Kidney (tissue), 14 donors: ENCODE data around the gene RPLP1. TPM values are rescaled to one million over a fixed set of nuclear protein-coding genes. Genes with fewer than 3 reads are reported as not detected.

Experiments used
- DNase-seq, 5 donors: peaks; one replicate each; pipeline ENCODE4 v3.0.0-alpha.2; 2013 to 2020
- FAIRE-seq: peaks from 2 replicates; lab custom pipeline; 2012; peaks lifted over from hg19 to GRCh38; lab: Jason Lieb, UNC
- H3K27ac ChIP-seq, 2 donors: one replicate each; pipeline ENCODE4 v1.7.0; 2013; ENCODE audit warnings: low read depth in 2 of 2, low read length in 2 of 2, inconsistent platforms in 1 of 2
- H3K27me3 ChIP-seq: one replicate; pipeline ENCODE4 v1.7.1; 2013; ENCODE audit warnings: low read length, inconsistent platforms; ENCODE audit not compliant: control insufficient read depth, insufficient read depth
- H3K36me3 ChIP-seq, 3 donors: one replicate each; pipeline versions ENCODE4 v1.7.0 to v1.7.1; 2013; ENCODE audit warnings: low read length in 3 of 3, control low read depth in 1 of 3, inconsistent platforms in 1 of 3; ENCODE audit not compliant: insufficient read depth in 3 of 3, control insufficient read depth in 2 of 3
- H3K4me1 ChIP-seq, 3 donors: one replicate each; pipeline versions ENCODE4 v1.7.0 to v1.7.1; 2013; ENCODE audit warnings: low read length in 3 of 3, inconsistent platforms in 1 of 3, low read depth in 1 of 3; ENCODE audit not compliant: control insufficient read depth in 2 of 3, insufficient read depth in 2 of 3
- H3K4me3 ChIP-seq, 3 donors: one replicate each; pipeline versions ENCODE4 v1.7.0 to v1.8.1; 2013; ENCODE audit warnings: low read length in 3 of 3, control low read depth in 1 of 3, inconsistent platforms in 1 of 3
- H3K9ac ChIP-seq, 3 donors: one replicate each; pipeline versions ENCODE4 v1.7.0 to v1.7.1; 2013; ENCODE audit warnings: low read length in 3 of 3, control low read depth in 1 of 3, inconsistent platforms in 1 of 3
- H3K9me3 ChIP-seq, 3 donors: one replicate each; pipeline versions ENCODE4 v1.7.0 to v1.7.1; 2013; ENCODE audit warnings: low read length in 3 of 3, control low read depth in 1 of 3, inconsistent platforms in 1 of 3; ENCODE audit not compliant: control insufficient read depth in 2 of 3, insufficient read depth in 1 of 3
- CTCF ChIP-seq: IDR thresholded peaks from 3 replicates; pipeline ENCODE4 v1.5.1; 2012; ENCODE audit warnings: mild to moderate bottlenecking, moderate library complexity, borderline replicate concordance; ENCODE audit not compliant: insufficient read depth; ENCODE audit errors: extremely low read depth
- intact Hi-C: fragments of 100-400 bp; cut with DNase I; formaldehyde crosslinking; loops from one replicate; pipeline ENCODE4 v1.11.1; 2022
- polyA plus RNA-seq: library from polyadenylated mRNA; stranded (reverse); fragments of 350-450 nt; fragmentation: Illumina TruSeq; extraction: RNeasy Lipid Tissue Mini Kit (QIAGEN cat#74804); gene quantifications from one replicate; pipeline ENCODE4 v1.2.3, GENCODE V29; 2014; ENCODE audit warnings: low read depth, low replicate concordance; ENCODE audit not compliant: insufficient read depth
- total RNA-seq: library from RNA; stranded (reverse); fragmentation: NEBNext Ultra II Directional; extraction: Animal tissue kit (Norgen Biotek cat#: 25700); gene quantifications from one replicate; pipeline ENCODE4 v1.2.1, GENCODE V29; 2021
- donor health status: control.
- donor health status: control.
- donor health status: control.
- donor health status: control.
- donor health status: control.
- donor health status: DM: yes; HTN: yes; CAD: no.
- donor health status: Normal renal cell carcinoma (clear cell type).

The RPLP1 gene
- total and polyA plus RNA-seq, 2 donors from 2014 or later, result 1,303 to 2,805 TPM

- no peak for TF ChIP-seq CTCF
- peaks cover 0 to 7% (median 0%) of the 10 kb centered on the region in 3 donors for H3K4me1 ChIP-seq
- no peak overlapping the region for H3K9ac ChIP-seq
- no peak overlapping the region for H3K4me3 ChIP-seq
- DNase-seq, result no peak
- intact Hi-C loops, result no loop called here
- no peak for FAIRE-seq
- H3K27me3 ChIP-seq, result no peaks in the 10 kb centered on the region
- H3K27ac ChIP-seq, result no peak overlapping the region
- H3K9me3 ChIP-seq, result no peaks in the 10 kb centered on the region
- H3K36me3 ChIP-seq, result no peaks in the 10 kb centered on the region
Measured at GRCh38 chr15:69498282-69498681, 45.7 kb downstream of the RPLP1 start.

GRCh38 chr15:69498987-69499386 lies 46.4 kb downstream of the RPLP1 start:
- H3K4me3 ChIP-seq, result no peak overlapping the region

GRCh38 chr15:69499521-69500211 lies 47.0 kb downstream of the RPLP1 start:
- TF ChIP-seq CTCF, result no peak
- no peak for FAIRE-seq
- no peaks in the 10 kb centered on the region for H3K27me3 ChIP-seq

More at GRCh38 chr15:69498987-69499386, 46.4 kb downstream of the RPLP1 start:
- H3K27me3 ChIP-seq, result no peaks in the 10 kb centered on the region
- no peak for FAIRE-seq
- intact Hi-C loops, result no loop called here
- H3K27ac ChIP-seq, result no peak overlapping the region
- no peak overlapping the region for H3K9ac ChIP-seq
- H3K4me1 ChIP-seq, result peaks cover 0 to 7% (median 0%) of the 10 kb centered on the region in 3 donors
- no peaks in the 10 kb centered on the region for H3K9me3 ChIP-seq
- H3K36me3 ChIP-seq, result no peaks in the 10 kb centered on the region
- DNase-seq, result no peak
- no peak for TF ChIP-seq CTCF

More at GRCh38 chr15:69499521-69500211, 47.0 kb downstream of the RPLP1 start:
- H3K9ac ChIP-seq, result no peak overlapping the region
- H3K27ac ChIP-seq, result no peak overlapping the region
- H3K9me3 ChIP-seq, result no peaks in the 10 kb centered on the region
- H3K4me3 ChIP-seq, result no peak overlapping the region
- H3K36me3 ChIP-seq, result no peaks in the 10 kb centered on the region
- DNase-seq, result peak in 1 of 5 donors; percentile 18
- peaks cover 0 to 7% (median 0%) of the 10 kb centered on the region in 3 donors for H3K4me1 ChIP-seq
- intact Hi-C loops, result no loop called here
